ENCODE results near the gene ZNF804A.

The ZNF804A gene

DNA sequence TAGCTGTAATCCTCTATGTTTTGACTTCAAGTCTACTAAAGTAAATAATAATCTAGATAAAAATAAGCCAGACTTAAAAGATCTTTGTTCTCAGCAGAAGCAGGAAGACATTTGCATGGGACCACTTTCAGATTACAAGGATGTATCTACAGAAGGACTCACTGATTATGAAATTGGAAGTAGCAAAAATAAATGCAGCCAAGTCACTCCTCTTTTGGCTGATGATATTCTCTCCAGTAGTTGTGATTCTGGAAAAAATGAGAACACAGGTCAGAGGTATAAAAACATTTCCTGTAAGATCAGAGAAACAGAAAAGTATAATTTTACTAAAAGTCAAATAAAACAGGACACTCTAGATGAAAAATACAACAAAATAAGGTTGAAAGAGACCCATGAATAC lies 338.4 kb downstream of the ZNF804A start:
- DNase-seq (ENCODE audit: low read depth in 2 of 2) = no peak

DNA sequence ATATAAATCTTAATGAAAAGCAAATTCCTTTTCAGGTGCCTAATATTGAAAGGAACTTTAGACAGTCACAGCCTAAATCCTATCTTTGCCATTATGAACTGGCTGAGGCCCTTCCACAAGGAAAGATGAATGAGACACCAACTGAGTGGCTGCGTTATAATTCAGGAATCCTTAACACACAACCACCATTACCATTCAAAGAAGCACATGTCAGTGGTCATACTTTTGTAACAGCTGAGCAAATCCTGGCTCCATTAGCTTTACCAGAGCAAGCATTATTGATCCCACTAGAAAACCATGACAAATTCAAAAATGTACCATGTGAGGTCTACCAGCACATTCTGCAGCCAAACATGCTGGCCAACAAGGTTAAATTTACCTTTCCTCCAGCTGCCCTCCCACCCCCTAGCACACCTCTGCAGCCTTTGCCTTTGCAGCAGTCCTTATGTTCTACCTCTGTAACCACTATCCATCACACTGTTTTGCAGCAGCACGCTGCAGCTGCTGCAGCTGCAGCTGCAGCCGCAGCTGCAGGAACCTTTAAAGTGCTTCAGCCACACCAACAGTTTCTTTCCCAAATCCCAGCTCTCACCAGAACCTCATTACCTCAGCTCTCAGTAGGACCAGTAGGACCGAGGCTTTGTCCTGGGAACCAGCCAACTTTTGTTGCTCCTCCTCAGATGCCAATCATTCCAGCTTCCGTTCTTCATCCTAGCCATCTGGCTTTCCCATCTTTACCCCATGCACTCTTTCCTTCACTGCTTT lies 340.1 kb downstream of the ZNF804A start:
- DNase-seq (ENCODE audit: low read depth in 2 of 2) = no peak

DNA sequence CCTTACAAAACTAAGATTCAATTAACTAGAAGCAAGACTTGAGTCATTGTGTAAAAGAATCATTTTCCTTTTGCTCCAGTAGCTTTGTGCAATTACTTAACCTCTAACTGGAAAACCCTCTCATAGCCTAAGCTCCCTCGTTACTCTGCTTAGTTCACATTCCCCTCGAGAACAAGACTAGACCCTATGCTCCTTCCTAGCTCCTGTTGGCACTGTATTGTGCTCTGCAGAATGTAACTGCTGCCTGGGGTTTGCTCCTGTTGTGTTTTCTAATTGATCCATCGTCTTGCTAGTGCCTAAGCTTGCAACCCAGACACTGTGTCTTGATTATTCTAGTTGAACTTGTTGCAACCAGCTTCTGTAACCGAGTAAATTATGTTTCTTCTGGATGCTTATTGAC lies 347.0 kb downstream of the ZNF804A start:
- no peak for DNase-seq (ENCODE audit: low read depth in 2 of 2)

DNA sequence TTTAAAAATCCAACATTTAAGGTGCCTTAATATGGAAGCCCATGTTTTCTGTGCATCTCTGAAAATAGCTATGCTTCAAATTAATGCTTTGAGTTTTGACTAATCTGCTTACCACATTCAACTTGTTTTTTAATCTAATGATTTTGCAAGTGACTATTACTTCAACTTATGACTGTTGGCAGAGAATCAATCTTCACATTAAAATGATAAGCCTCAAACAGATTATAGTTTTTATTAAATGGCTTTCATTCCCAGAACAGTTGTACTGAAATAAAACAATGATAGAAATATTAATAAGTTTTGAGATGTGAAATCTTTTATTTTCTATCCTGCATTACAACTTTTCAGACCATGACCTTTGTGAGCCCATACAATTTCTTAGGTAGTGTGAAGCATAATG lies 347.5 kb downstream of the ZNF804A start:
- no peak for DNase-seq (ENCODE audit: low read depth in 2 of 2)

DNA sequence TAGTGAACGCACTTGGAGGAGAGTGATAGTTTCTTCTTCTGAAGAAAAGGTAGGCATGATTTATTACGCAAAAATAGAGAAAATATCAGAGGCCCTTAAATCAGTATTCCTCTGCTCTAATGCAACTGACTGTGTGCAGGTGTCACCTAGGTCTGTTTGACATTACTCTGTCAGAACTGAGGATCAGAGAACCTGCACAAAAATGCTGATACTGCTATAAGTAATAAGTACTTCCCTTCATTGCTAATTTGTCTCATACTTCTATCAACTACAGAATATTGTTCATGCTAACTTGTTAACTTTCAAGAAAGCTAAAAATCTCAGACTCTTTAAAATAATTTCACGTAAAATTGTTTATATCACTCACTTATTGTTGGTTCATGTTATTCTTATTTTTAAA lies 358.5 kb downstream of the ZNF804A start:
- no peak for DNase-seq (ENCODE audit: low read depth in 2 of 2)

DNA sequence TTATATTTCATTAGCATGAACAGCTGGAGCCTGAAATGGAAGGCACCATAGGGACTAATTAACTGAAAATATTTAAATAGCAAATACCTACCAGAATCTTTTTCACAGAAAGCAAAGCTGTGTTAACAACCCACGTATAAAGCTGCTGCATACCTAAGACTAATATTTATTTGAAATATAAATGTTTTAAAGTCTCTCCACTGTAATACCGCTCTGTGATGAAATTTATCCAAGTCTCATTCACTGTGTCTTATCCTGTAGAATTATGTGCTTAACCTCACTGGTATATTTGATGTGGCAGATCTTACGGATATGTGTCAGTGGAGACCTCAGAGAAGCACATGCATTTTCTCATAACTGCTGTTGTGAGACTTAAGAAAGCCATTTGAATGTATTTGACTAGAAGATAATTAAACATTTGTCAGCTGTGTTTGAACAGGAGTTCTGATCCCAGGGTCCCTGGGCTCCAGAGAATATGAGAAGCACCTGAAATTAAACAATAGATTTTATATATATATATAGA lies 373.3 kb downstream of the ZNF804A start:
- DNase-seq (ENCODE audit: low read depth in 2 of 2) = no peak

All from fibroblast of skin of left biceps (primary cell).